GM19468 (cell line): ENCODE results near the gene PRDM15.

ENCODE experiments used
- ATAC-seq: cut with Tn5 transposase; IDR thresholded peaks from one replicate; pipeline ENCODE4 v1.9.1; 2021; ENCODE audit warnings: mild to moderate bottlenecking, moderate library complexity, moderate number of reproducible peaks; ENCODE audit not compliant: unreplicated experiment; ENCODE audit errors: extremely low read depth

Gene PRDM15

GRCh38 chr21:41868062-41868710 is 11.0 kb downstream of the PRDM15 start:
- ATAC-seq = no peak

- ATAC-seq = no peak
These were observed 11.8 kb downstream of the PRDM15 start for GRCh38 chr21:41867313-41867712.

GRCh38 chr21:41866274-41866809 is 12.8 kb downstream of the PRDM15 start:
- no peak for ATAC-seq

- peak; percentile 47 for ATAC-seq
These were observed 14.0 kb downstream of the PRDM15 start for GRCh38 chr21:41865002-41865777.

- ATAC-seq = no peak
These were observed 14.7 kb downstream of the PRDM15 start for GRCh38 chr21:41864311-41865001.

- no peak for ATAC-seq
These were observed 15.8 kb downstream of the PRDM15 start for GRCh38 chr21:41863439-41863740.

- ATAC-seq = no peak
These were observed 17.2 kb downstream of the PRDM15 start for GRCh38 chr21:41861987-41862386.

GRCh38 chr21:41861255-41861654 is 17.9 kb downstream of the PRDM15 start:
- no peak for ATAC-seq

GRCh38 chr21:41859297-41859980 is 19.7 kb downstream of the PRDM15 start:
- ATAC-seq = no peak

- ATAC-seq = no peak
These were observed 20.5 kb downstream of the PRDM15 start for GRCh38 chr21:41858466-41859296.

GRCh38 chr21:41857771-41858300 is 21.3 kb downstream of the PRDM15 start:
- ATAC-seq = no peak

GRCh38 chr21:41856572-41856971 is 22.6 kb downstream of the PRDM15 start:
- no peak for ATAC-seq

- no peak for ATAC-seq
These were observed 24.6 kb downstream of the PRDM15 start for GRCh38 chr21:41854426-41854995.

GRCh38 chr21:41852929-41853320 is 26.2 kb downstream of the PRDM15 start:
- no peak for ATAC-seq

- ATAC-seq = no peak
These were observed 26.8 kb downstream of the PRDM15 start for GRCh38 chr21:41852151-41852928.

- no peak for ATAC-seq
These were observed 27.9 kb downstream of the PRDM15 start for GRCh38 chr21:41851090-41851790.

GRCh38 chr21:41850085-41850484 is 29.1 kb downstream of the PRDM15 start:
- ATAC-seq = no peak
